Amygdala (tissue), 56 donors: ENCODE data around the gene HMGN4.
A peak's percentile ranks its signal among the peaks of the same experiment; 100 is the strongest.
"Not testable (repeated sequence)": the region's sequence is repeated elsewhere in the genome, so short reads cannot be mapped to it uniquely, and the experiment has no call there.

ENCODE experiments used
- DNase-seq, 56 donors: peaks; one replicate each; lab custom pipeline; 2025; lab: John Stamatoyannopoulos, UW

The HMGN4 gene

DNA sequence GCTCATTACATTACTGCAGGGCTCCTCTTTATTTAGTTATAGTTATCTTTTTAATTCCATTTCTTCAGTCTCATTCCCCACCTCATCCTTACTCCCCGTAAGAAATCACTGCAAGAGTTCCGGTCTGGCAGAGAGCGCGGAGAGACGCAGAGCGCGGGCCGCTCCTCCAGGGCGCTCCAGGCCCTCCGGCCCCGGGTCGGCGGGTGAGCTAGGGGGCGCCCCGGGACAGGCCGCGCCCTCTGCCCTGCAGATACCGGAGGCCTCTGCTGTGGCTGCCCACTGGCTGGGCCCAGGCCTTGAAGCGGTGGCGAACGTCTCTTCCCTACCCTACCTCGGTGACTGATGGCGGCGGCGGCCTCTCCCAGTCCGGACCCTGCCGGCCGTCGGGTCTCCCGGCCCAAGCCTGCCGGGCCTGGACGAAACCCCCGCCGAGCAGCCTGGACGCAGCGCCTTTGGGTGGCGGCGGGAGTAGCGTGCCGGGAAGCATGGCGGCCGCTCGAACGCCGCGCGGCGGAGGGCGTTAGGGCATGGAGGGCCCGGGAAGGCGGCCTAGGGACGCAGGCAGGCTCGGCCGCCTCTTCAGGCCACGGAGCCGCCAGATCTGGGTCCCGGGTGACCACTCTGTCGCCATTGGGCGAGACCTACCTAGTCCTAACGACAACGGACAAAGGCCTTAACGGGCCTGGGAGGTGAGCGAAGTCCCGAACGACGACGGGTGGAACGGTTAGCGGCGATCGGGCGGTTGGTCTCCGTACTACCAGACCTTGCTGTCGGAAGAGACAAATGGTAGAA is 16.4 kb upstream of the HMGN4 start:
- peak in 48 of 56 donors; percentile 8 to 78 (median 48) for DNase-seq

DNA sequence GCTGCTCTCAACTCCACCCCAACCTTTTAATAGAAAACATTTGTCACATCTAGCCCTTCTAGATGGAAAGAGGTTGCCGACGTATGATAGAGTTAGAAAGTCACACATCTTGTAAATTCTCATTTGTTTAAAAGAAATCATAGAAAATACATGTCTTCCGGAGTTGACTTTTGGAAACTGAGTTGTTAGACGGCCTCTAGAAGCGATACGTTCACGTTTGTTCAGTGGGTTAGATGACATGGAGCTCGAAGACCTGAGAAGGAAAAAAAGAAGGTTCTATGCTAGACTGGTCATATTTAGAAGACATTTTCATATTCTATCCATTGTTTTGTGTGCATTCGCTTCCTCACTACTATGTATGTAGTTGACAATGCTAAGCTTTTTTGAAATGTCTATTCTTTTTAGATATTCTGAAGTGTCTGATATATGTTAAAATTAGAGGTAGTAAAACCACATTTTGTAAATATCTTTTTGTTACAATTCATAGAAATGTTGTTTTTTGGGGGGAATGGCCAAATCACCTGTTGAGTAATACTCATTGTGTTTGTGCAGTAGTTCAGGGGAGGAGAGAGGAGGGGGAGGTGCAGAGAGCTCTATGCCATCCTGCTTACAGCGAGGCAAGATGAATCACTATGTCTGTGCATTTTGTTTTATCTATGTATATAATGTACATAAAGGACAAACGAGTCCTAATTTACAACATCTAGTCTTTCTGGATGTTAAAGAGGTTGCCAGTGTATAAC is 15.5 kb upstream of the HMGN4 start:
- not testable (repeated sequence) for DNase-seq

DNA sequence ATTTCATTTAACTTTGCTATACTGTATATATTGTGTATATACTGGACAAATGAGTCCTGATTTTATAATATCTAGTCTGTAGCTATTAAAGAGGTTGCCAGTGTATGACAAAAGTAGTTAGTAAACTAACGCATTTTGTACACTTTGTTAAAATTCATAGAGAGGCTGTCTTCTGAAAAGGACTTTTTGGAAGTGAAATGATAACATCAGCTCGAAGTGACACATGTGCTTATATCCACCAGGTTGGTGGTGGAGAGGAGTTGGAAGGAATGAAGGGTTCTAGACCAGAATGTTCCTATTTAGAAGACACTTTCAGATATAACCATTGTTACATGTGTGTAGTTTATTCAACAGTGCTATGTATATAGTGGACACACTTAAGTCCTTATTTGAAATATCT is 13.9 kb upstream of the HMGN4 start:
- DNase-seq = not testable (repeated sequence)

DNA sequence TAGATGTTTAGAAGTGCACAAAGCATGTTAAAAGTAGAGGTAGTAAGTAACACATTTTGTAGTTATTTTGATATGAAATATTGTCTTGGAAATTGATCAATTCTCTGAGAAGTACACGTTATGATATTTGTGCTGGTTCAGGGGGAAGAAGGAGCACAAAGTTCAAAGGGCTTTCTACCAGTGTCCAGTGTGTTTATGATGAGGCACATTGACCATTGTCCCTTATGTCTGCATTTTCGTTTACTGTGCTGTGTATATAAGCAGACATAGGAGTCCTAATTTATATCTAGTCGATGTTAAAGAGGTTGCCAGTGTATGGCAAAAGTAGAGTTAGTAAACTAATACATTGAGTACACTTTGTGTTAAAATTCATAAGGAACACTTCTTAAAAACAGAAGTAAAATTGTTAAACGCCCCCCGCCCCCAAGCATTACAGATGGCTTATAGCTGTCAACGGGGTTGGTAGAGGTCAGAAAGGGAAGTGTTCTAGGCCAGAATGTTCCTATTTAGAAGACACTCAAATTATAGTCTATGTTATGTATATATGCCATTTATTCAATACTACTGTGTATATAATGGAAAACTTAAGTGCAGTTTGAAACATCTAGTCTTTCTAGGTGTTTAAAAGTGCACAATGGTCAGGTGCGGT is 13.3 kb upstream of the HMGN4 start:
- no peak for DNase-seq

DNA sequence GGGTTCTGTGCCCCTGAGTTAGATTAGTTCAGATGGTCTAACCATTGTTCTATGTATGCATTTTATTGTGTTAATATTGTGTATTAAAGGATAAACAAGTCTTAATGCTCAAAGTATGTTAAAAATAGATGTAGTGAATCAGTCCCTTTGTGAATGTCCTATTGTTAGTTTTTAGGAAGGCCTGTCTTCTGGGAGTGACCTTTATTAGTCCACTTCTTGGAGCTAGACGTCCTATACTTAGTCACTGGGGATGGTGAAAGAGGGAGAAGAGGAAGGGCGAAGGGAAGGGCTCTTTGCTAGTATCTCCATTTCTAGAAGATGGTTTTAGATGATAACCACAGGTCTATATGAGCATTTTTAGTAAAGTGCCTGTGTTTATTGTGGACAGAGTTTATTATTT is 12.3 kb upstream of the HMGN4 start:
- no peak for DNase-seq

DNA sequence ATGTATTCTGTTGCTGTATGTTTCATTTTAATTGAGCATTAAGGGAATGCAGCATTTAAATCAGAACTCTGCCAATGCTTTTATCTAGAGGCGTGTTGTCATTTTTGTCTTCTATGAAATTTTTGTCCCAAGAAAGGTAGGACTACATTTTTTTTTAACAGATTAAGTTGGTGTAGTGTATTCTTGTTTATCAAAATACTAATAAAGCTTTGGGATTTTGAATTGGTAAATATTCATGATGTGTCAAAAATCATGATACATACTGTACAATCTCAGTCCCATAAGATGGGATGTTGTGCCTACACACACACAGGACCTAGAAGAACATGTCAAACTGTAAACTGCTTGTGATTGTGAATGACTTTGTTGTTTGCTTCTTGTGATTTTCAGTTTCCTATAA is 11.2 kb upstream of the HMGN4 start:
- DNase-seq = no peak

DNA sequence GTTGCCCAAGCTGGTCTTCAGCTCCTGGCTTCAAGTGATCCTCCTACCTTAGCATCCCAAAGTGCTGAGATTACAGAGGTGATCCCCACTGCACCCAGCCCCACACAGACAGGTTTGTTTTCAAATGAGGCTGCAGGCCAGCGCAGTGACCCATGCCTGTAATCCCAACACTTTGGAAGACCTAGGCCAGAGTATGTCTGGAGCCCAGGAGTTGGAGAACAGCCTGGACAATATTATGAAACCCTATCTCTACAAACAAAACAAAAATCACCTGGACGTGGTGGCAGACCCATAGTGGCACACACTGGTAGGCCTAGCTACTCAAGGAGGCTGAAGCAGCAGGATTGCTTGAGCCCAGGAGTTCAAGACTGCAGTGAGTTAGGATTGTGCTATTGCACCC is 8.0 kb upstream of the HMGN4 start:
- DNase-seq = no peak

DNA sequence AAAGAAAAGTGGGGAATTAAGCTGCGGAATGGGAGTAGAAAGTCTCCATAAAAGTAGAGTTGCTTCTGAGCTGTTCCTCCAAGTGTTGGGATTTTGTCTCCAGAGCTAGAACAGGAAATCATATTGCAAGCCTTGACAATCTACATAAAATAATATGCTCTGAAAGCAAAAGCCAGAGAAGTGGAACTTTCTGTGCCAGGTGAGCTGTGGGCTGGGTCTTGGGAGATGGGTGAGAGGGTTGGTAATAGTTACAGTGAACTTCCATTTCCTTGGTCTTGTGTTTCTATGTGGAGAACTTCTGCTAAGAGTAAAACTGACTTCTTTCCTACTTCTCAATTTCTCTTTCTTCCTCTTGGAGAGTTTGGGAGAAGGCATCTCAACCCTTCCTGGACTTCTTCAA is 6.3 kb upstream of the HMGN4 start:
- peak in 2 of 56 donors; percentile 1 to 4 for DNase-seq

DNA sequence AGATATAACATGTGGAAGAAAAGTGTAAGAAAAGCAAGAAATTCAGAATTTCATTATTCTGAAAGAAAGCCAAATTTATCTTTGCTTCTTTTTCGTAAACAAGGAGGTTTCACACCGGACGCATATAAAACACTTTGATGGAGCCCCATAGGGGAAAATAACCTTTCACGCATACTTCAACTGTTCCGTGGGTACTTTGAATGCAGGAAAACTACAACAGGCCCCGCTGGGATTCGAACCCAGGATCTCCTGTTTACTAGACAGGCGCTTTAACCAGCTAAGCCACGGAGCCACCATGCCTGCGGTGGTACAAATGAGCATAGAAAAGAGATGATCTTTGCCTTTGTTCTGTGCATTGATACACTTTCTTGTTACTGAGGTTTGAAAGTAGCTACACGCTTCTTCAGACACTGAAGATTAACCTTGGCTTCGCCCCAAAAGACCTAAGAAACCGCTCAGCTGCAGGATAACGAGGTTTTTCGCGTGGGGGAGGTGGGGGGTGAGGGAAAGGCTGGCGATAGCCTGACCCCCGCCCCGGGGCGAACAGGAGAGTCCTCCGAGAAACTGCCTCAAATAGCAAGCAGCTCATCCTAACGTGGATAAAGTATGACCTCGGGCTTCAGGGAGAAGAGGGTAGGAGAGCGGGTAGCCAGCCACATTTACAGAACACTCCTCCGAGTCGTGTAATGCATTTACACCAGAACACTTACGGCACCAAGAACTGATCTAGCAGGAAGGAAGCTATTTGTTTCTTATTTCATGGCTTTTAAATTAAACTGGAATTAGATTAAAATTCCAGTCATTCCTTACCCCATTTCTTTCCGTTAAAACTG is 5.3 kb upstream of the HMGN4 start:
- peak in 55 of 56 donors; percentile 33 to 97 (median 81) for DNase-seq

DNA sequence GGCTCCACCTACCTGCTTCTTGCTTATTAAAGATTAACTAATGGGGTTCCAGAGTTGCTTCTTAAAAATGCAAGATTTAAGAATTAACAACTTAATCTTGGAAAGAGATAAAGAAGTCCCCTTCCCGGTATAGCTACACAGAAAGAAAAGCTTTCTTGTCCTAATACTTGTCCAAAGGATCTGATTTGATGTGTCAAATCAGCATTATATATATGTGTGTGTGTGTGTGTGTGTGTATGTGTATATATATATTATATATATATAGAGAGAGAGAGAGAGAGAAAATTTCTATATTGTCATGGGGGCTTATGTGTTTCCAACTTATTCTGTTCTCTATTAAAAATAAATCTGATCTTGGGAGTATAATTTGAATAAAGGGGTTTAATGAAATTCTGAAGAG is 4.6 kb upstream of the HMGN4 start:
- DNase-seq = no peak

DNA sequence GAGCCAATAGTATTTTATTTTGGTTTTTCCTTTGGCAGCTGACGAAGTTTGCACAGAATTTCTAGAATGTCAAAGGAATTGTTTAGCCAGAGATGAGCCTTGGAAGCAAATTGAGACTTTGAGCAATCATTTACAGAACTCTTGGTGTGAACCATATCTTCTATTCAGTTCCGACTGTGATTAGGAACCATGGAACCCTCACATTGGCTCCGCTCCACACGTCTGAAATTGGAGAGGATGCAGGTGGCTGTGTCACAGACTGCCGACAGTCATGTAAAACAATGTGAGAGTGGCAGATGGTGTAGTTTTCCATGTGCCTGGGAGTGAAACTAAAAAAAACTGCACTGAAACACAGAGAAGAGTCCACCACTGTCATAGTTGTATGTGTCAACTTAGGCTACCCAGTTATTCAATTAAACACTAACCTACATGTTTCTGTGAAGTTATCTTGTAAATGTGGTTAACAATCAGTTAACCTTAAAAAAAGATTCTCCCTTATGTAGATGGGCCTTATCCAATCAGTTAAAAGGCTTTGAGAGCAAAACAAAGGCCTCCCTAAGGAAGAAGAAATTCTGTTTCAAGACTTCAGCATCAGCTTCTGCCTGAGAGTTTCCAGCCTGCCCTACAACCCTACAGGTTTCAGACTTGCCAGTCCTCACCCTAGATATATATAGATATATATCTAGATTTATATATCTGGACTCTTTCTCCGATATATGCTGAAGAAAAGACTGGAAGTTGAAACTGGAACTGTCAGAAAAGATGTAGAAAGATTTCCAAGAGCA is 3.3 kb upstream of the HMGN4 start:
- DNase-seq = peak in 6 of 56 donors; percentile 1 to 14 (median 4)

DNA sequence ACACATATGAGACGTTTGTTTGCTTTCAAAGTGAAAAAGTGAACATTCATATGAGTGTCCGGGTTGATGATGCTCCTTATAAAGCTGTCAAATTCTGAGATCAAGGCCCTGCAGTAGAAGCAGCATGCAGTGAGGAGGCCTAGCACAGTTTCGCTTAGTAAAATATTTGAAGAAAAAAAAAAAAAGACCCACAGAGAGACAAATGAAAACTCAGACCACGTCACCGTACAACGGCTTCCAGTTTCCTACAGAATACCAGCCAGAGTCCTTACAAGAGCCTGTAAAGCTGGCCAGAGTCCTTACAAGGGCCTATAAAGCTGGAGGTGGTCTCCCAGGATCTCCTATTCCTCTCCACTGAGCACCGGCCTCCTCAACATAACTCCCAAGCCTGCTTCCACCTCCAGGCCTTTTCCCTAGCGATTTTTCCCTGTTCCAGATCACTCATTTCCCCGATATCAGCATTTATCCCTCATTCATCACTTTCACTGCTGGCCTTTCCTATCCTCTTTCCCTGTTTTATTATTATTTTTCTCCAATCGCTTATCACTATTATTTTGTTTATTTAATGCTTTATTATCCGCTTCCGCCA is 1.5 kb upstream of the HMGN4 start:
- DNase-seq = peak in 22 of 56 donors; percentile 3 to 51 (median 17)

DNA sequence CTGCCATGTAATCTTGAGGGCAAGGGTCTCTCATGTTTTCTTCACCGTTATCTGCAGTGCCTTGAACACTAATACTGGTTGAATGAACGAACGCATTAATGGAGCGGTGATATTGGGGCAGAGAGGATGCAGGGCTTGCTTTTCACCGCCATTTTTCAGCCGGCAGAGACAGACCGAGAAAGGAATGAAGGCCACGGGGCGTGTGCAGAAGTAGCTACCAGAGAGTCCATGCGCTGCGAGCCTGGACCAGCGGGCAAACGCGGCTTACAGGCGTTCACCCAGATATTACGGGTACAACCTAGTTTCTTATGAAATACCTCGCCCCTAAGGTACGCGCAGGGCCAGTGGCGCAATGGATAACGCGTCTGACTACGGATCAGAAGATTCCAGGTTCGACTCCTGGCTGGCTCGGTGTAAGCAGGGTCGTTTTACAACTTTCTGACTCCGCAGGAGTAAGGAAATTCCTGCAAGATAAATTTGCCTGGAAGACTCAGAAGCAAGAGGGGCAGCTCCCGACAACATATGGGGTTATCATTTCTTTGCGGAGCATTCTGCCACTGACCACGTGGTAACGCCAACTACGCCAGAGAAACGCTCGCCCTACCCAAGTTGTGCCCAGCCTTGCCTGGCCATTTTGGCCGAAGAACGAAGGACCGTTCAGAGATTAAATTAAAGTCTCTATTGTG is 863 bp upstream of the HMGN4 start:
- DNase-seq = peak; percentile 40 to 94 (median 80)

DNA sequence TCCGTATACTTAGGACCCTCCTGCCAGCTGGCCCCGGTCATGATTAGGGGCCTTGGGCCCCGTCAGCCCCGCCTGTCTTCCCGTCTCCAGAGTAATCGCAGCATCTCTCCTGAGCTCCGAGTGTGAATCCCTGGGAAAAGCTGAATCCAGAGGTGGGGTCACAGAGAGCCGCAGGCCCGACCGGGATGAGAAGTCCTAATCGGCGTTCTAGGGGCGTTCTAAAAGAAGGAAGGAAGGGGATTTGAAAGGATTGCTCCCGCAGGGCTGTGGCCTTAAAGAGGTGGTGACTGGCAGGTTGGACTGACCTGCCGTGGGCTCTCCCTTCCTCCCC is 371 bp downstream of the HMGN4 start:
- peak in 4 of 56 donors; percentile 39 to 53 (median 46) for DNase-seq

DNA sequence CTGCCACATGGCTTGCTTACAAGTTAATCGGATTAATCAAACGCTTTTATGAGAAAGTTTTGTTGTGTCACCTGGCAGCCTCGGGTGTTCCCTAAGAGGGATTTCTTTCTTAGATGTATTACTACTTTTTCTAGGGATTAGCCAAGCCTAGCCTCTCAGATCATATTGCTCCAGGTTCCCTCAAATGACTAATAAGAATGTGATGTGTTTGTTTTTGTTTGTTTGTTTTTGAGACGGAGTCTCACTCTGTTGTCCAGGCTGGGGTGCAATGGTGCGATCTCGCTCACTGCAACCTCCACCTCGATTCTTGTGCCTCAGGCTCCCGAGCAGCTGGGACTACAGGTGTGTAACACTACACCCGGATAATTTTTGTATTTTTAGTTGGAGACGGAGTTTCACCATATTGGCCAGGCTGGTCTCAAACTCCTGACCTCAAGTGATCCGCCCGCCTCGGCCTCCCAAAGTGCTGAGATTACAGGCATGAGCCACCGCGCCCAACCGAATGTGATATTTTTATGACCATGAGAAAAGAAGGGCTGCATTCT is 977 bp downstream of the HMGN4 start:
- no peak for DNase-seq

DNA sequence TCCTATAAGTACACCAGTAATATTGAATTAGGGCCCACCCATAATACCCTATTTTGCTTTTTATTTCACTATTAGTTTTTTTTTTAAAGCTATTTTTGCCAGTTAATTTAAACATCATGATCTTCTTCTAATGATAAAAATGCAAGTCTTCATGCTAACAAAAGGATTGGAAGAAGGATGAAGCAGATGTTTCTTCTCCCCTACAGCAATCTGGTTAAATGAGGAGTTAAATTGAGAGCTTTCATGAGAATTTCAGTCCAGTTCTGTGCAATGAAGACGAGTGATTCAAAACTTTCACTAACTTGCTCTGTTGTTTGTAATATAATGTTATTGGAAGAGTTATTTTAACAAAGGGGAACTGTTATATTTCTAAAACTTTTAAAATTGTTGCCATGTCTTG is 3.4 kb downstream of the HMGN4 start:
- no peak for DNase-seq

DNA sequence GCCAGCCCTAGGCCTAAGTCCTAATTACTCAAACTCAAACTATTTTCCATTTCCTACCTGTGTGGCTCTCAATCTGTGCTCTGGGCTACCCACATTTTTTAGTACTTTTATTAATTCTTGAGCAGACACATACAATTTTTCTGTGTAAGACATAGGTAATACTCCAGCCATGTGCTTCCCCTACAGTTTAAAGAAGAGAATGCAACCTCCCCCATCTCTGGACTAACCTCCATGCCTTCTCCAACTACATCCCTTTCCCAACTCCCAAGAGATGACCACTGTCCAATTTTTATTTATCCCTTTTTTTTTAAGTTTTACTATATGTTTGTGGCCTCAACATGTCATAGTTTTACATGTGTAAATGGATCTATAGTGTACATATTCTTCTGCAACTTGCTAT is 5.8 kb downstream of the HMGN4 start:
- DNase-seq = no peak

DNA sequence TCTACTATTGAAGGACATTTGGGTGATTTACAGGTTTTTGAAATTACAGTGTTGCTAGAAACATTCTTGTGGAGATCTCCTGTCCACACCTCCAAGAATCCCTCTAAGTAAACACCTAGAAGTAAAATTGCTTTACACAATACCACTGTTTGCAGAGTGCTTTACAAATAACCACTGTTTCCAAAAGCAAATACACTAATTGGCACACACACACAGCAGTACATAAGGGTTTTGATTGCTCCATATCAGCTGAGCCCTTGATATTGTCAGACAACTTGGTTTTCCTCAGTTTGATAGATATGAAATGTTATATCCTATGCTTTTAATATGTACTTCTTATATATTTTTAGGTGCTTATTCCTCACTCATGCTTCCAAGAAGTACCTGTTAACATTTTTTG is 6.3 kb downstream of the HMGN4 start:
- no peak for DNase-seq

DNA sequence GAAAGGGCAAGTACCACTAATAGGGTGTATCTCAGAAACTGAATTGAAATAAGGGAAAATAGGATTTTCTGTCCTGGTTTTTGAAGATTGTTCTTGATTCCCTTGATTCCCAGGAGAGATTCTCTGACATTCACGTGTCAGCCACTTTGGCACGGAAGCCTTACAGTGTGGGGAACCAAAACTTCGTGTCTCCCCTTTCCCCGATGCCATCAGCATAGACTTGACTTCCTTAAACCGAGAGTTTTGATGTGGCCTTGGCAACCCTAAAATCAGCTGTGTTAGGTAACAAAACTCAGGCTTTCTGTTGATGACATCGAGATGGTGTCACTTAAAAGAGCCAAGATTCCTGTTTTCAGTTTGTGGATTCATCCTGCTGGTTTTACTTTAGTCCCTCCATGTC is 7.5 kb downstream of the HMGN4 start:
- DNase-seq = no peak
